Heart right ventricle (tissue), 16 donors: ENCODE data around the gene TMEM169. TPM values are rescaled to one million over a fixed set of nuclear protein-coding genes. Genes with fewer than 3 reads are reported as not detected.

ENCODE experiments used
- ATAC-seq, 8 donors: fragments of 200-7000 bp; cut with Tn5 transposase; one replicate each; pipeline ENCODE4 v1.9.1; 2020; ENCODE audit warnings: mild to moderate bottlenecking in 8 of 8, moderate library complexity in 8 of 8, moderate number of reproducible peaks in 1 of 8
- DNase-seq, 2 donors: peaks; one replicate each; pipeline ENCODE4 v3.0.0-alpha.2; 2020
- H3K27ac ChIP-seq, 10 donors: fragments of 200-600 bp; sonication (generic) in 2 of 10; one replicate each; pipeline versions ENCODE4 v1.5.0 to v1.8.0; 2020 to 2022; ENCODE audit warnings: mild to moderate bottlenecking in 3 of 10
- H3K27me3 ChIP-seq, 7 donors: fragments of 200-600 bp; one replicate each; pipeline ENCODE4 v1.8.0; 2021 to 2022; ENCODE audit warnings: mild to moderate bottlenecking in 2 of 7
- H3K36me3 ChIP-seq, 9 donors: fragments of 200-600 bp; sonication (generic) in 1 of 9; one replicate each; pipeline versions ENCODE4 v1.5.0 to v1.8.0; 2020 to 2022; ENCODE audit warnings: mild to moderate bottlenecking in 2 of 9
- H3K4me1 ChIP-seq, 9 donors: fragments of 200-600 bp; sonication (generic) in 1 of 9; one replicate each; pipeline versions ENCODE4 v1.5.0 to v1.8.0; 2020 to 2022; ENCODE audit warnings: mild to moderate bottlenecking in 4 of 9
- H3K4me3 ChIP-seq, 10 donors: fragments of 200-600 bp; sonication (generic) in 2 of 10; one replicate each; pipeline versions ENCODE4 v1.5.0 to v1.8.0; 2020 to 2022; ENCODE audit warnings: mild to moderate bottlenecking in 7 of 10, moderate library complexity in 2 of 10
- H3K9me3 ChIP-seq, 11 donors: fragments of 200-600 bp in 10 of 11; sonication (generic) in 2 of 11; one replicate each; pipeline versions ENCODE4 v1.5.0 to v1.8.0; 2013 to 2022; ENCODE audit warnings: mild to moderate bottlenecking in 2 of 11, control low read depth in 1 of 11, moderate library complexity in 1 of 11
- WGBS, 2 donors: extraction: QIAGEN DNeasy Blood & Tissue Kit; methylation state at CpG; one replicate each; pipeline ENCODE4 v1.1.7; 2013; ENCODE audit warnings: inconsistent platforms in 1 of 2; 5-methylcytosine and 5-hydroxymethylcytosine counted together
- intact Hi-C, 10 donors: fragments of 100-400 bp; cut with DNase I; formaldehyde crosslinking; loops; one replicate each; pipeline versions ENCODE4 v1.11.1 to v1.14.2; 2022
- polyA plus RNA-seq, 2 donors: library from polyadenylated mRNA; stranded (reverse); fragments of 200-250 nt; gene quantifications; one replicate each; pipeline ENCODE4 v1.2.3, GENCODE V29; 2013
- total RNA-seq, 10 donors: library from RNA; stranded (reverse); fragmentation: NEBNext Ultra II Directional in 3 of 10; extraction: Animal tissue kit (Norgen Biotek cat#: 25700) in 3 of 10; gene quantifications; one replicate each; pipeline versions ENCODE4 v1.2.1 to v1.2.4, GENCODE V29; 2021 to 2023
- TF ChIP-seq, protein P1 (sequence below), 9 donors: fragments of 200-600 bp; sonication (generic) in 2 of 9; IDR thresholded peaks; one replicate each; pipeline versions ENCODE4 v1.5.0 to v1.8.0; 2021 to 2022; ENCODE audit warnings: antibody characterized with exemption in 9 of 9, mild to moderate bottlenecking in 5 of 9, moderate library complexity in 1 of 9
- donor health status: Arrhythmogenic right ventricular cardiomyopathy.
- donor health status: ischemic (EF 13 %, LVEDD 7.1; RV severe dilation, severe dysfunction).
- donor health status: healthy with polysubstance abuse.
- donor health status: DM: no; HTN: yes; CAD: no.
- donor health status: DM: no; HTN: no; CAD: no.
- donor health status: ischemic (EF 25% LVEDD 6.9; RV normal size, moderate dysfunction).
- donor health status: ischemic (EF 25% LVEDD 5.7; RV mildly dilated, moderate dysfunction).
- donor health status: healthy.
- donor health status: DM: yes; HTN: yes; CAD: no.
- donor health status: Ischemic cardiomyopathy.
- donor health status: ischemic (EF 35%, LVEDD 5.7; RV mildly dilated, moderate dysfunction).
- donor health status: nonischemic (EF 11% LVEDD 7.7; RV severe dilation, severe dysfunction).
- donor health status: DM: yes; HTN: yes; CAD: no.
- donor health status: PGD.
- donor health status: ischemic (EF 29% LVEDD 5.4; RV normal size, mild dysfunction).
- donor health status: nonischemic (EF 23%, LVEDD 6.1; RV moderate dilation, normal function).

Gene TMEM169
- total and polyA plus RNA-seq, 12 donors, result 0.10 to 0.97 (median 0.22) TPM; not detected in 2

- TF ChIP-seq, protein P1, sequence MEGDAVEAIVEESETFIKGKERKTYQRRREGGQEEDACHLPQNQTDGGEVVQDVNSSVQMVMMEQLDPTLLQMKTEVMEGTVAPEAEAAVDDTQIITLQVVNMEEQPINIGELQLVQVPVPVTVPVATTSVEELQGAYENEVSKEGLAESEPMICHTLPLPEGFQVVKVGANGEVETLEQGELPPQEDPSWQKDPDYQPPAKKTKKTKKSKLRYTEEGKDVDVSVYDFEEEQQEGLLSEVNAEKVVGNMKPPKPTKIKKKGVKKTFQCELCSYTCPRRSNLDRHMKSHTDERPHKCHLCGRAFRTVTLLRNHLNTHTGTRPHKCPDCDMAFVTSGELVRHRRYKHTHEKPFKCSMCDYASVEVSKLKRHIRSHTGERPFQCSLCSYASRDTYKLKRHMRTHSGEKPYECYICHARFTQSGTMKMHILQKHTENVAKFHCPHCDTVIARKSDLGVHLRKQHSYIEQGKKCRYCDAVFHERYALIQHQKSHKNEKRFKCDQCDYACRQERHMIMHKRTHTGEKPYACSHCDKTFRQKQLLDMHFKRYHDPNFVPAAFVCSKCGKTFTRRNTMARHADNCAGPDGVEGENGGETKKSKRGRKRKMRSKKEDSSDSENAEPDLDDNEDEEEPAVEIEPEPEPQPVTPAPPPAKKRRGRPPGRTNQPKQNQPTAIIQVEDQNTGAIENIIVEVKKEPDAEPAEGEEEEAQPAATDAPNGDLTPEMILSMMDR (IDR thresholded peaks at IDR 0.05), result no peak
- WGBS, 2 donors, result 92 to 94% methylated on average over 1 of the region's 1 CpG
- intact Hi-C loops, result loop anchor here in 1 of 10 donors (10.0 kb wide), 1 partner anchor 296 kb away; the partner anchor contains the start of gene SMARCAL1
- no peaks in the 10 kb centered on the region for H3K9me3 ChIP-seq
- H3K27ac ChIP-seq, result no peak overlapping the region
- H3K4me3 ChIP-seq, result no peak overlapping the region
- H3K36me3 ChIP-seq, result peaks cover 0 to 94% (median 53%) of the 10 kb centered on the region in 9 donors
- no peak for DNase-seq
- H3K27me3 ChIP-seq, result no peaks in the 10 kb centered on the region
- no peak for ATAC-seq
- H3K4me1 ChIP-seq, result peaks cover 0 to 54% (median 21%) of the 10 kb centered on the region in 9 donors
These were observed 36.8 kb downstream of the TMEM169 start for GRCh38 chr2:216118474-216118873.

GRCh38 chr2:216119146-216119545 lies 37.4 kb downstream of the TMEM169 start:
- ATAC-seq (no peak), DNase-seq (no peak)
- peaks cover 0 to 94% (median 57%) of the 10 kb centered on the region in 9 donors for H3K36me3 ChIP-seq
- H3K9me3 ChIP-seq, result no peaks in the 10 kb centered on the region
- intact Hi-C loops, result loop anchor here in 1 of 10 donors (10.0 kb wide), 1 partner anchor 296 kb away; the partner anchor contains the start of gene SMARCAL1
- peaks cover 0 to 48% (median 17%) of the 10 kb centered on the region in 9 donors for H3K4me1 ChIP-seq
- TF ChIP-seq, protein P1 (IDR thresholded peaks at IDR 0.05), result no peak
- H3K27me3 ChIP-seq, result no peaks in the 10 kb centered on the region
- no peak overlapping the region for H3K27ac ChIP-seq
- no peak overlapping the region for H3K4me3 ChIP-seq
- WGBS, 2 donors, result 83 to 88% methylated on average over 2 of the region's 2 CpGs

DNA sequence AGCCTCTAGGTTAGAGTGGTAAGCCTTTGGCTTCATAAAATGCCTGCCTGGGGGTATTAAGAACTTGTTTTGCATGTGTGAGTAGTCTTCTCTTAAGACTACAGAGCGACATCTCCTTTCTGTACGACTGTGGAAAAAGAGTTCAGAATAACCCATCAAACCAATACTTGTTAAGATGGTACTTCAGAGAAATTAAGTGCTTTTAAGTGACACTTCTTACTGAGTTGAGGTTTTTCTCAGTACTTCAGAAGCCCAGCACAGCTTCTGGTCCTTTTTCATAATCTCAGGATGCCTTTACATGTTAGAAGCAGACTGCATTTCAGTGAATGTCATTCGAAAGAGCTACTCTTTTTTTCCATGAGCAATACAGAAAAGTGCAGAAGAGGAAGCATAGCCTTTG lies 38.3 kb downstream of the TMEM169 start:
- Histone ChIP-seq H3K27me3 (no peaks in the 10 kb centered on the region), H3K4me3 (no peak overlapping the region), H3K4me1 (peaks cover 0 to 43% (median 12%) of the 10 kb centered on the region in 9 donors), H3K27ac (no peak overlapping the region), H3K9me3 (no peaks in the 10 kb centered on the region), H3K36me3 (peaks cover 0 to 98% (median 64%) of the 10 kb centered on the region in 9 donors)
- intact Hi-C loops, result loop anchor here in 2 of 10 donors (10.0 kb wide), 2 partner anchors 285 to 295 kb away; partner anchors contain the start of gene SMARCAL1 (in 1 of the 2)
- TF ChIP-seq, protein P1 (IDR thresholded peaks at IDR 0.05), result no peak
- DNase-seq (no peak), ATAC-seq (no peak)
- 86 to 90% methylated on average over 3 of the region's 3 CpGs for WGBS, 2 donors

- Histone ChIP-seq H3K27ac (no peak overlapping the region), H3K9me3 (no peaks in the 10 kb centered on the region), H3K27me3 (no peaks in the 10 kb centered on the region), H3K4me3 (no peak overlapping the region), H3K36me3 (peaks cover 0 to 100% (median 77%) of the 10 kb centered on the region in 9 donors), H3K4me1 (peaks cover 0 to 31% (median 4%) of the 10 kb centered on the region in 9 donors)
- DNase-seq, result no peak
- whole genome bisulfite sequencing, 2 donors, result 89 to 90% methylated on average over 3 of the region's 3 CpGs
- TF ChIP-seq, protein P1 (IDR thresholded peaks at IDR 0.05), result no peak
- intact Hi-C loops, result loop anchor here in 1 of 10 donors (10.0 kb wide), 1 partner anchor 284 kb away; no protein-coding TSS in a partner anchor
- ATAC-seq, result no peak
These were observed 39.5 kb downstream of the TMEM169 start for GRCh38 chr2:216121255-216121654.
